Activated T-cell treated with anti-CD3 and anti-CD28 coated beads for 4 hours (primary cell): ENCODE results near the gene CYTH2.

Source experiments
- DNase-seq: peaks from one replicate; pipeline ENCODE4 v3.0.0-alpha.2; 2020

CYTH2 gene

GRCh38 chr19:48454150-48454730 is 14.9 kb upstream of the CYTH2 start:
- DNase-seq = no peak

DNA sequence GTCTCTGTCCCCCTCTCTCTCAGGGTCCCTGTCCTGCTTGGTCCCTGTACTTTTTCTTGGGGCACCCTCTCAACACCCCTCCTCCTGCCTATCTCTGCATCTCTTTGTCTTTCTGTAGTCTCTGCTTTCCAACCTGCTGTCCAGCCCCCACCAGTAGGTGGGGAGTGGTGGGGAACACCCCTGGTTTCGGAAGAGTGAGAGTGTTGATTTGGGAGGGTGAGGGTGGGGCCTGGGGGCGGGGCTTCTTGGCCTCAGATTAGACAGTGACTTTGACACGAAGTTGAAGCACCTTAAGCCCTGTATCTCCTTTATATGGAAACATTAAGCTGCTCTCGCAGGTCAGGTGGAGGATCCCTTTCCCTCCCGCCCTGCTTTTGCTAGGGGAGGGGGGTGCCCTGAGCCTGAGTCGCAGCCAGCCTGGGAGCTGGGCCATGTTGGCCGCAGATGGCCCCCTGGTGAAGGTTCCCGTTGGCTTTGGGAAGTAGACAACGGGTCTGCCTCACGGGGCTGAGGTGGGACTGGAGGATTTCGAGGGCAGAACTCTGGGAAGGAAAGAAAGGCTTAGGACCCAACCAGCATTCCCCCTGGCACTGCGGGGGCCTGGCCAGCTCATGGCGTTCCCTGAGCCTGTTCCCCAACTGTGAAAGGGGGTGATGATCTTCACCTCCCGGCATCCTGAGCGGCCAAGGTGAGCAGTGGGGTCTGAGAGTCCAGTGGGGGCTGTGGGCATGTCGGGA is 13.8 kb upstream of the CYTH2 start, which contains the start of gene KCNJ14:
Gene KCNJ14, plus strand, starts transcription at position 404 of the 737 bp plus-strand sequence. CDS start 6,151 bp downstream, outside the sequence.
- DNase-seq = no peak

GRCh38 chr19:48455908-48456562 is 13.1 kb upstream of the CYTH2 start:
- no peak for DNase-seq

GRCh38 chr19:48456864-48457263 is 12.3 kb upstream of the CYTH2 start:
- no peak for DNase-seq

DNA sequence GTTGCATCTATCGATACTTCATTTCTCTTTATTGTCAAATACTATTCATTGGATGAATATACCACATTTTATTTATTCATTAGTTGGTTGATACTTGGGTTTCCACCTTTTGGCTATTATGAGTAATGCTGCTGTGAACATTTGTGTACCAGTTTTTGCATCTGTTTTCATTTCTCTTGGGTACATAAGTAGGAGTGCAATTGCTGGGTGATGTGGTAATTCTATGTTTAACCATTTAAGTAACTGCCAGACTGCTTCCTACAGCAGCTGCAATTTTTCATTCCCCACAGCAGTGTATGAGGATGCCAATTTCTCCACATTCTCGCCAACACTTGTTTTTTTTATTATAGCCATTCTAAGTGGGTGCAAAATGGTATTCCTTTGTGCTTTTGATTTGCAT is 11.2 kb upstream of the CYTH2 start:
- no peak for DNase-seq

GRCh38 chr19:48461651-48461981 is 7.6 kb upstream of the CYTH2 start:
- no peak for DNase-seq

DNA sequence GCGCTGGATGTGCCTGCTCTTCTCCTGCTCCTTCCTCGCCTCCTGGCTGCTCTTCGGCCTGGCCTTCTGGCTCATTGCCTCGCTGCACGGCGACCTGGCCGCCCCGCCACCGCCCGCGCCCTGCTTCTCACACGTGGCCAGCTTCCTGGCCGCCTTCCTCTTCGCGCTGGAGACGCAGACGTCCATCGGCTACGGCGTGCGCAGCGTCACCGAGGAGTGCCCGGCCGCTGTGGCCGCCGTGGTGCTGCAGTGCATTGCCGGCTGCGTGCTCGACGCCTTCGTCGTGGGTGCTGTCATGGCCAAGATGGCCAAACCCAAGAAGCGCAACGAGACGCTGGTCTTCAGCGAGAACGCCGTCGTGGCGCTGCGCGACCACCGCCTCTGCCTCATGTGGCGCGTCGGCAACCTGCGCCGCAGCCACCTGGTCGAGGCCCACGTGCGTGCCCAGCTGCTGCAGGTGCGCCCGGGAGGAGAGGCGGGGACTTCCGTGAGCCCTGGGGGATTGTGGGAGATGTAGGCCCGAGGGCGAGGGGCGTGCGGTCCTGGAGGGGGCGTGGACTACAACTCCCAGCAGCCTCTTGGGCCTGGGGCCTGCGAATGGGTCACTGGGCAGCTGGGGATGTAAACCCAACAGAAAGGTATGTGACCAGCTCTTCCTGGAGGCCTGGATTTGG is 7.0 kb upstream of the CYTH2 start:
- no peak for DNase-seq

DNA sequence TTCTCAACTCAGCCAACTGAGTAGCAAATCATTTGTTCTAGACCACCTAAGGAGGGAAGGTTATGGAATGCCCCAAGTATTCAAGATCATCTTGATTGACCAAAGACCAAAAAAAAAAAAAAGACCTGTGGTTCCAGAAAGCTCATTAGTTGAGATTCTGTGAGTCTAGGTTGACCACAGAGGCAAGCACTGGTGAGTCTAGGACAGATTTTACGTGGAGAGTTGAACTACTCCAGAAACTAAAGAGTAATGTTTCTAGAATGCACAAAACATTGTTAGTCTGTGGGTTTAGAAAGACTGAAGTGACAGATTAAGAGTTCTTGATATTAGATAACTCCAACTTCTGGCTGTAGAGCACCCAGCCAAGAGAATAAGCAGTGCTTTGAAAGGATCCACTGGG is 4.0 kb upstream of the CYTH2 start:
- DNase-seq = no peak

DNA sequence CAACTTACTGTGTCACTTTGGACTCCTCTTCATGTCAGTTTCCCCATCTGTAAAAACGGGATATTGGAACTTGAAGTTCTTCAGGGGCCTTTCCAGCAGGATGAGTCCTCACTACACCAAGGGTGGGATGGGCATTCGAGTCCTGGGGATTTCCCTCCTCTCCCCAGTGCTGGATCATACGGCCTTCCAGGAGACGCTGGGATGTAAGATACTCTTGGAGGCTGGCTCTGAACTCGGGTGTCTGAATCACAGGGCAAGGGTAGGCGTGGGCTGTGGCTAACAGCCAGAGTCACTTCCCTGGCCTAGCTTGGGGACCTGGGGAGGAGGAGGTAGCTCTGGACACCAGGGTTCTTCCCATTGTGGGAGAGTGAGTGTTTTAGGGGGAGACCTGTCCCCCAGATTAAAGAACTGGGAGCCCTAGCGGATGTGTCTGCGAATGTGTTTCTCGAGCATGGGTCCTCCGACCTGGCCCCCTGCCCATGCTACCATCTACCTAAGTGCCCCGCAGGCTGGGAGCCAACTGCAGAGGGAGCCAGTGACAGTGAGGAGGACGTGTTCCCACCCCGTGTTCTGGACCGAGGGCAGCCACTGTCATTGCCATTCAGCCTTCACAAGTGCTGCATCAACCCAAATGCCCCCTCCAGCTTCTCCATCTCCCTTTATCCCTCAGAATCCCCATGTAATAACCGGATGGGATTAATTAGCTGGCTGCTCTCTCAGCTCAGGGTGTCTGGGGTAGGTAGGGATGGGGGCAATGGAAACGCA is 2.4 kb upstream of the CYTH2 start:
- no peak for DNase-seq

DNA sequence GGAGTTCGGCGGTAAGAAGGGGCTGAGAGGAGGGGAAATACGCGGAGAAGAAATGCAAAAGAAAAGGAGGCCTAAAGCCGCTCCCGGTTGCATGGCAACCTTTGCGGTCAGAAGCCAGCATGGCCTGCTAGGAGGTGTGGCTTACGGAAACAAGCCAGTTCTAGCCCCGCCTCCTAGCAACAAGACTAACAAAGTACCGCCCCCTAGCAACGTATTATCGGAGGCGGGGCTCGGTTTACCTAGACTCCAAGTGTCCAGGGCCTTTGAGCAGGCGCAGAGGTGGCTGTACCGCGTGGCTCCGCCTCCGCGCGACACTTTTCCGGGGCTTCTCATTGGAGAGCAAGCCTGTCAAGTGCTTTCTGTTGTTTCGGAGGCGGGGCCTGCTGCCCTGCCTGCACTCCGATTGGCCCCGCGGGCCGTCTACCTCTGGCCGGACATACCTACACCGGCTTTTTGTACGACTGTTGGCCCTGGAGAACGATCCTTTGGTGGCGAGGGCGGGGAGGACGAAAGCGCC is 339 bp upstream of the CYTH2 start:
- DNase-seq = peak; percentile 97

DNA sequence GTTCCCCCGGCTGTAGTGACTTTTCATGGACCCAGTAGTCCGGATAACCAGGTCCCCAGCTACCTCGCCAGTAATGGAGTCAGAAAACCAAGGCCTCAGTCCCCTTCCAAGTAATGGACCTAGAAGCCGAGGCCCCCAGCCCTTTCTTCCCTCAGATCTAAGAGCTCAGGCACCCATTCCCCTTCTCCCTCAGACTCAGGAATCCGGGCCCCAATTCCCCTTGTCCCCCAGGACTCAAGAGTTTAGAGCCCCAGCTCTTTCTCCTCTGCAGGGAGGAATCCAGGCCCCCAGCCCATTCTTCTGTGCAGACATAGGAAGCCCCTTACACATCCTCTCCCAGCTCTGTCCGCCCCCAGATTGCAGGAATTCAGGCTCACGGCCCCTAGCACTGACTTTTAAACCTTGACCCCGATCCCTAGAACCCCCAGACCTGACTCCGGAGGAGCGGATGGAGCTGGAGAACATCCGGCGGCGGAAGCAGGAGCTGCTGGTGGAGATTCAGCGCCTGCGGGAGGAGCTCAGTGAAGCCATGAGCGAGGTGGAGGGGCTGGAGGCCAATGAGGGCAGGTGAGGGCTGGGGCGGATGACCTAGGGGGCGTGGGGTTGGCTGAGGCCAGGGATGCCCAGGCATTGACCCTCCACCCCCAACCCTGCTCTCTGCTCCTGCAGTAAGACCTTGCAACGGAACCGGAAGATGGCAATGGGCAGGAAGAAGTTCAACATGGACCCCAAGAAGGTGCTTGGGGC is 938 bp downstream of the CYTH2 start:
- no peak for DNase-seq

DNA sequence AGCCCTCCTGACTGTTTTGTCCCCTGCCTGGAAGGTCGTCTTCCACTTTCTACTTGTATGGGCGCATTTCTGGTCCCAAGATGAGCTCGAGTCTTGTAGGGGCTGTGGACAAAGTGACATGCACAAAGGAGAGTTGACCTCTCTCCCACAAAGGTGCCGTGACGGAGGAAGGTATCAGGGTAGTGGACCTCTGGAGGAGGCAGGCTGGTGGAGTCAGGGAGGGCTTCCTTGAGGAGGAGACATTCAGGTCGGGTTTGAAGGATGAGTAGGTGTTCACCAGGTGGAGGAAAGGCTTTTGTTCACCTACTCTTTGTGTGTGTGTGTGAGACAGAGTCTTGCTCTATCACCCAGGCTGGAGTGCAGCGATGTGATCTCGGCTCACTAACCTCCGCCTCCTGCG is 1.7 kb downstream of the CYTH2 start:
- no peak for DNase-seq

GRCh38 chr19:48471836-48472235 is 2.7 kb downstream of the CYTH2 start:
- no peak for DNase-seq

GRCh38 chr19:48473161-48473966 is 4.2 kb downstream of the CYTH2 start:
- no peak for DNase-seq

DNA sequence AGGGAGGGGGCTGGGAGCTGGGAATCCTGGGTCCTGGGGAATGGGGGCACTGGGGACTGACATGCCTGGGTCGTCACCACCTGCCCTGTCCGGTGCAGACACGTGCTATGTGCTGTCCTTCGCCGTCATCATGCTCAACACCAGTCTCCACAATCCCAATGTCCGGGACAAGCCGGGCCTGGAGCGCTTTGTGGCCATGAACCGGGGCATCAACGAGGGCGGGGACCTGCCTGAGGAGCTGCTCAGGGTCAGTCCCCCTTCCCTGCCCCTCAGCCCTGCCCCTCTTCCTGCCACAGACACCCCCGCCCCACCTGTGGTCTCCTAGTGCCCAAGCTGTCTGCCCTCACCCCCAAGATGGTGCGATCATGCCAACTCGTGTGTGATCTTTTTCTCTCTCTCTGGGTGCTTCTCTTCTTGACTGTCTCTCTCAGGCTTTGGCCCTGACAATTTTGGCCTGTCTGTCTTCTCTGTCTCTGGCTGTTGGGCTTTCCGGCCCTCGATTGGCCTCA is 5.0 kb downstream of the CYTH2 start:
- no peak for DNase-seq

DNA sequence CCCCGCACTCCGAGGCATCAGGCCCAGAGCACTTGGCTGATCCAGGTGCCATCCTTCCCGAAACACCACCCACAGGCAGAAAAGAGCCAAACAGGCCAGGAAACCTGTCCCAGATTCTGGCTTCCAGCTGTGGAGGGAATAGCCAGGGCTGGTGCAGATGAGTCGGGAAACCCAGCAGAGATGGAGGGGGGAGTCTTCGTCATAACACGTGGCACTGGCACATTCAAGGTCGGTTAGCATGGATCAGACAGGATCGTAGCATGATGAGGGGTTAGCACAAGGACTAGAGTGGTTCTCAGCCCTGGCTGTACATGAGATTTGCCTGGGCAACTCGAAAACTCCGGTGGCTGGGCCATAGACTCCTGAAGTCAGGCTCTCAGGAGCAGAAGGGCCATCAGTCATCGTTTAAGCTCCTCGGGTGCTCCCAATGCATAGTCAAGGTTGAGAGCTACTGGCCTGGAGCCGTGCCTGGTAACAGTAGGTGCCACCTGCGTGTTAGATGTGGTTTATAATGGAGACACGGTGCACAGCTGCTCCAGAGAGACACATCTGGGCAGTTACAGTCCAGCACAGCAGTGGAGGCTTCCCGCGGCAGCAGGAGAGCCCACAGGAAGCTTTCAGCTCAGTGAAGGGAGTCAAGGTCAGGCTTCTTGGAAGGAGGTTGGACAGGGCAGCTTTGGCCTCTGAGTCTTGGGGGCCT is 6.3 kb downstream of the CYTH2 start:
- DNase-seq = no peak

GRCh38 chr19:48476176-48476575 is 7.0 kb downstream of the CYTH2 start:
- no peak for DNase-seq

DNA sequence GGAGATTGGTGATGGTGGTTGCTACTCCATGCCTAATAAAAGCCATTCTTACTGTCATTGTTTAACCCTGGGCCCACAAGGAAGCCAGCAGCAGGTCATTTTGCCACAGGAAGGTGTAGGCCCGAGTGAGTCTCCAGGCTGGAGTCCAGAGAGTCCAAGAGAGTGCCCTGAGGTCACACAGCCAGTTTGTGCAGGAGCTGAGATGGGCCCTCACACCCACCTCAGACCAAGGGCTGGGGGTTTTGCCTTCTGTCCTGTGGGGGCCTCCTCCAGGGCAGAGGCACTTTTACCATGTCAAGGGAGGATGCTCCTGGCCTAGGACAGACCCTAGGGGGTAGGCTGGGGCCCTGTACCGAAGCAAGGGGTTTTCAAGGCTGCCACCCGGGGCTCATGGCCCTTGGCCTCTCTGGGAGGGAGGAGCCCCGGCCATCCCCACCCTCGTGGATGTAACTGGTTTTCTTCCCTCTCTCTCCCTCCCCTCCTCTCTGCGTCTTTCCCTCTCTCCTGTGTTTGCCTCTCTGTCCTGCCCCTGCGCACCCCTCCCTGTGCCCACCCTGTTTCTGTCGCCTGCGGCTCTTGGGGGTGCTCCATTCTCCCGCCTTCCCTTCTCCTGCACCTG is 8.0 kb downstream of the CYTH2 start:
- DNase-seq = no peak

- no peak for DNase-seq
These were observed 8.6 kb downstream of the CYTH2 start for GRCh38 chr19:48477698-48478338.
